ENCODE measurements around the gene CDC42BPB.

DNA sequence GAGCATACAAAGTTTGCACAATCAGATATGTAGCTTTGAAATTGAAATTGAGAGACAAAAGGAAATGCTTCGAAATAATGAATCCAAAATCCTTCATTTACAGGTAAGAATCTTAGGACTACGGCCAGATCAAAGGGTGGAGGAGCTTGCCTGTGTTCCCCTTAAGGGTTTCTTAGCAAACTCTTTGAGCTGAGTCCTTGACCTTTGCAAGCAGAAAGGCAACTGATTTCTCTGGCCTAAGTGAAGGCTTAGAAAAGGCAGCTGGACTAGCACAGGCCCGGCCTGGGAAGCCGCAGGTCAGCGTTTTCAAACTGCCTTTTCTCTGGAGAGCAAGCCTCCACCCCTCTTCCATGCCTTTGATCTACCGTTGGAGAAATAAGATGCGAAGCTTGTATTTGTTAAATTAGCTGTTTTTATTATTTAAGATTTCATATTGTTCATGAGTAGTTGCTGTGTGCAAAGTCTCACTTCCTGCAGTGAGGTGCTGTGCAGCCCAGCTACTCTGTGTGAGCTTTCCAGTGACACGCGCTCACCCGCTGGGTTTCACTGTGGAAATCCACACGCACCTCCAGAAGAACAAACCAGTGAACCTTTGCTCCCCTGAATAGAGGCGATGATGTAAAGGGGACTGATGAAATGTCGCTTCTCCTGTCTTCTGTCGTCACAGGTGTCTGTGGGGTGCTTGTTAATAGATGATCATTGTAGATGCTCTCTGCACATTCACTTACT is 159.9 kb downstream of the CDC42BPB start:
- TF ChIP-seq, protein P1, sequence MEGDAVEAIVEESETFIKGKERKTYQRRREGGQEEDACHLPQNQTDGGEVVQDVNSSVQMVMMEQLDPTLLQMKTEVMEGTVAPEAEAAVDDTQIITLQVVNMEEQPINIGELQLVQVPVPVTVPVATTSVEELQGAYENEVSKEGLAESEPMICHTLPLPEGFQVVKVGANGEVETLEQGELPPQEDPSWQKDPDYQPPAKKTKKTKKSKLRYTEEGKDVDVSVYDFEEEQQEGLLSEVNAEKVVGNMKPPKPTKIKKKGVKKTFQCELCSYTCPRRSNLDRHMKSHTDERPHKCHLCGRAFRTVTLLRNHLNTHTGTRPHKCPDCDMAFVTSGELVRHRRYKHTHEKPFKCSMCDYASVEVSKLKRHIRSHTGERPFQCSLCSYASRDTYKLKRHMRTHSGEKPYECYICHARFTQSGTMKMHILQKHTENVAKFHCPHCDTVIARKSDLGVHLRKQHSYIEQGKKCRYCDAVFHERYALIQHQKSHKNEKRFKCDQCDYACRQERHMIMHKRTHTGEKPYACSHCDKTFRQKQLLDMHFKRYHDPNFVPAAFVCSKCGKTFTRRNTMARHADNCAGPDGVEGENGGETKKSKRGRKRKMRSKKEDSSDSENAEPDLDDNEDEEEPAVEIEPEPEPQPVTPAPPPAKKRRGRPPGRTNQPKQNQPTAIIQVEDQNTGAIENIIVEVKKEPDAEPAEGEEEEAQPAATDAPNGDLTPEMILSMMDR (IDR thresholded peaks at IDR 0.05): no peak
- TF ChIP-seq SIN3A (IDR thresholded peaks at IDR 0.05; ENCODE audit: borderline replicate concordance, low read depth, low read length) (no peak), MAX (IDR thresholded peaks at IDR 0.05; ENCODE audit: low read depth) (no peak), MXI1 (IDR thresholded peaks at IDR 0.05; ENCODE audit: low read depth, low read length) (no peak), EP300 (IDR thresholded peaks at IDR 0.05; ENCODE audit: borderline replicate concordance in 1 of 2, low read depth in 1 of 2, low read length in 1 of 2) (no peak), MEF2A (IDR thresholded peaks at IDR 0.05; ENCODE audit: borderline replicate concordance, low read depth) (no peak), TCF12 (IDR thresholded peaks at IDR 0.05) (no peak)
- TF ChIP-seq, protein P2, sequence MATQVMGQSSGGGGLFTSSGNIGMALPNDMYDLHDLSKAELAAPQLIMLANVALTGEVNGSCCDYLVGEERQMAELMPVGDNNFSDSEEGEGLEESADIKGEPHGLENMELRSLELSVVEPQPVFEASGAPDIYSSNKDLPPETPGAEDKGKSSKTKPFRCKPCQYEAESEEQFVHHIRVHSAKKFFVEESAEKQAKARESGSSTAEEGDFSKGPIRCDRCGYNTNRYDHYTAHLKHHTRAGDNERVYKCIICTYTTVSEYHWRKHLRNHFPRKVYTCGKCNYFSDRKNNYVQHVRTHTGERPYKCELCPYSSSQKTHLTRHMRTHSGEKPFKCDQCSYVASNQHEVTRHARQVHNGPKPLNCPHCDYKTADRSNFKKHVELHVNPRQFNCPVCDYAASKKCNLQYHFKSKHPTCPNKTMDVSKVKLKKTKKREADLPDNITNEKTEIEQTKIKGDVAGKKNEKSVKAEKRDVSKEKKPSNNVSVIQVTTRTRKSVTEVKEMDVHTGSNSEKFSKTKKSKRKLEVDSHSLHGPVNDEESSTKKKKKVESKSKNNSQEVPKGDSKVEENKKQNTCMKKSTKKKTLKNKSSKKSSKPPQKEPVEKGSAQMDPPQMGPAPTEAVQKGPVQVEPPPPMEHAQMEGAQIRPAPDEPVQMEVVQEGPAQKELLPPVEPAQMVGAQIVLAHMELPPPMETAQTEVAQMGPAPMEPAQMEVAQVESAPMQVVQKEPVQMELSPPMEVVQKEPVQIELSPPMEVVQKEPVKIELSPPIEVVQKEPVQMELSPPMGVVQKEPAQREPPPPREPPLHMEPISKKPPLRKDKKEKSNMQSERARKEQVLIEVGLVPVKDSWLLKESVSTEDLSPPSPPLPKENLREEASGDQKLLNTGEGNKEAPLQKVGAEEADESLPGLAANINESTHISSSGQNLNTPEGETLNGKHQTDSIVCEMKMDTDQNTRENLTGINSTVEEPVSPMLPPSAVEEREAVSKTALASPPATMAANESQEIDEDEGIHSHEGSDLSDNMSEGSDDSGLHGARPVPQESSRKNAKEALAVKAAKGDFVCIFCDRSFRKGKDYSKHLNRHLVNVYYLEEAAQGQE (IDR thresholded peaks at IDR 0.05; ENCODE audit: low read depth, low read length): no peak
